Colonic mucosa (tissue), 4 donors: ENCODE data around the gene NECAB2. TPM values are rescaled to one million over a fixed set of nuclear protein-coding genes. Genes with fewer than 3 reads are reported as not detected.

Source experiments
- DNase-seq: peaks from one replicate; pipeline ENCODE4 v3.0.0-alpha.2; 2020
- H3K27ac ChIP-seq: fragments of 200-600 bp; one replicate; pipeline ENCODE4 v1.8.0; 2021
- H3K27me3 ChIP-seq: fragments of 200-600 bp; one replicate; pipeline ENCODE4 v1.8.0; 2021
- H3K36me3 ChIP-seq: fragments of 200-600 bp; one replicate; pipeline ENCODE4 v1.8.0; 2021
- H3K4me1 ChIP-seq: fragments of 200-600 bp; one replicate; pipeline ENCODE4 v1.8.0; 2021; ENCODE audit warnings: mild to moderate bottlenecking
- H3K4me3 ChIP-seq: fragments of 200-600 bp; one replicate; pipeline ENCODE4 v1.8.0; 2021
- H3K9ac ChIP-seq, 2 donors: one replicate each; pipeline ENCODE4 v1.7.0; 2013; ENCODE audit warnings: control low read depth in 2 of 2, low read depth in 2 of 2, low read length in 2 of 2
- H3K9me3 ChIP-seq: fragments of 200-600 bp; one replicate; pipeline ENCODE4 v1.8.0; 2021
- CTCF ChIP-seq: fragments of 200-600 bp; IDR thresholded peaks from one replicate; pipeline ENCODE4 v1.8.0; 2022; ENCODE audit warnings: antibody characterized with exemption, mild to moderate bottlenecking
- intact Hi-C: fragments of 100-400 bp; cut with DNase I; formaldehyde crosslinking; loops from one replicate; pipeline ENCODE4 v1.14.1; 2022
- total RNA-seq, 2 donors: library from RNA; stranded (reverse); fragmentation: NEBNext Ultra II Directional in 1 of 2; extraction: Animal tissue kit (Norgen Biotek cat#: 25700) in 1 of 2; gene quantifications; one replicate each; pipeline ENCODE4 v1.2.1, GENCODE V29; 2021
- donor health status: healthy.
- donor health status: DM: no; HTN: no; CAD: no.
- donor health status: DM: no; HTN: no; CAD: no.

NECAB2 gene
- total RNA-seq, 2 donors from 2014 or later, result 0.25 to 0.42 TPM

GRCh38 chr16:84032458-84033178, 64.6 kb downstream of the NECAB2 start:
- no peak overlapping the region for H3K4me3 ChIP-seq
- H3K36me3 ChIP-seq, result no peaks in the 10 kb centered on the region
- no peaks in the 10 kb centered on the region for H3K9me3 ChIP-seq
- no peak overlapping the region for H3K9ac ChIP-seq
- no peaks in the 10 kb centered on the region for H3K4me1 ChIP-seq
- H3K27ac ChIP-seq, result no peak overlapping the region
- intact Hi-C loops, result no loop called here
- no peak for DNase-seq
- no peaks in the 10 kb centered on the region for H3K27me3 ChIP-seq
- TF ChIP-seq CTCF, result no peak

DNA sequence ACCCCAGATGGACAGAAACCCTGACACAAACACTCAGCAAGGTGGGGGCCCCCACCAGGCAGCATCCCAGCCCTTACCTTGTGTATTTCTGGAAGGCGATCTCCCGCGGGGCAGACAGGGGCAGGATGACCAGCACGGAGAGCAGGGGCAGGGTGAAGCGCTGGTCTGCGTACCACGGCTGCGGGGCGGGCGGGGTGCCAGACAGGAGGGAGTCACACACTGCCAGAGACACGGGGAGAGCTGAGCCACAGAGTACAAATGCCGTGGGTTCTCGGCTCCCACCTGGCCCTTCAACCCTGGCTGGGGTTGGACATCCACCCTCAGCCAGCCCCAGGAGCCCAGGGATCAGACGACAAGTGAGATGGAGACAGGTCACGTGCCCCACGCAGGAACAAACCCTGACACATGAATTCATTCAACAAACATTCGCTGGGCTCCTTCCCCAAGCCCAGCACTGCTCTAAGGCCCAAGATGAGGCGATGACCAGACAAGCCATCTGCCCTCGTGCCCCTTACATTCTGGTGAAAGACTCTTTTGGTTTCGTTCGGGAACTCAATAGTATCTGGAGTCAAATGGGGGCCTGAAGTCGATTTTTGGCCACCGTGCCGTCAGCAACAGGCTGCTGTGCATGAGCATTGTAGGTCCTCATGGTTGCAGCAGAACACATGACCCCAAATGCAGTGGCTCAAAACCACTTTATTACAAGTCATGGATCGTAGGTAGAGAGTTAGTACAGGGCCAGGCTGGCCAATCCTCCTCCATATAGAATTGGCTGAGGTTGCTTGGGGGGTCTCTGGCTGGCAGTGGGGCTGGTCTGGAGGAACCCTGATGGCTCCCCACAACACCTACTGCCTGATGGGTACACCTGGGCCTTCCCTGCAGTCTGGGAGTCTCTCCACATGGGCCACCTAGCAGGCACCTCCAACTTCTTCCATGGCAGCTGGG, 65.5 kb downstream of the NECAB2 start:
- no peak overlapping the region for H3K4me3 ChIP-seq
- intact Hi-C loops, result no loop called here
- no peaks in the 10 kb centered on the region for H3K4me1 ChIP-seq
- H3K9me3 ChIP-seq, result no peaks in the 10 kb centered on the region
- DNase-seq, result no peak
- no peak overlapping the region for H3K27ac ChIP-seq
- TF ChIP-seq CTCF, result no peak
- H3K36me3 ChIP-seq, result no peaks in the 10 kb centered on the region
- no peak overlapping the region for H3K9ac ChIP-seq
- no peaks in the 10 kb centered on the region for H3K27me3 ChIP-seq

GRCh38 chr16:84034516-84034915, 66.5 kb downstream of the NECAB2 start:
- Histone ChIP-seq H3K27ac (no peak overlapping the region), H3K9me3 (no peaks in the 10 kb centered on the region), H3K36me3 (no peaks in the 10 kb centered on the region), H3K4me3 (no peak overlapping the region), H3K9ac (no peak overlapping the region), H3K4me1 (no peaks in the 10 kb centered on the region), H3K27me3 (no peaks in the 10 kb centered on the region)
- intact Hi-C loops, result no loop called here
- no peak for DNase-seq
- TF ChIP-seq CTCF, result no peak

- H3K27ac ChIP-seq, result no peak overlapping the region
- intact Hi-C loops, result no loop called here
- no peaks in the 10 kb centered on the region for H3K9me3 ChIP-seq
- H3K4me1 ChIP-seq, result no peaks in the 10 kb centered on the region
- no peak overlapping the region for H3K4me3 ChIP-seq
- H3K36me3 ChIP-seq, result no peaks in the 10 kb centered on the region
- no peak overlapping the region for H3K9ac ChIP-seq
- DNase-seq, result no peak
- H3K27me3 ChIP-seq, result no peaks in the 10 kb centered on the region
- TF ChIP-seq CTCF, result no peak
Measured at GRCh38 chr16:84036131-84036530, 68.1 kb downstream of the NECAB2 start.

DNA sequence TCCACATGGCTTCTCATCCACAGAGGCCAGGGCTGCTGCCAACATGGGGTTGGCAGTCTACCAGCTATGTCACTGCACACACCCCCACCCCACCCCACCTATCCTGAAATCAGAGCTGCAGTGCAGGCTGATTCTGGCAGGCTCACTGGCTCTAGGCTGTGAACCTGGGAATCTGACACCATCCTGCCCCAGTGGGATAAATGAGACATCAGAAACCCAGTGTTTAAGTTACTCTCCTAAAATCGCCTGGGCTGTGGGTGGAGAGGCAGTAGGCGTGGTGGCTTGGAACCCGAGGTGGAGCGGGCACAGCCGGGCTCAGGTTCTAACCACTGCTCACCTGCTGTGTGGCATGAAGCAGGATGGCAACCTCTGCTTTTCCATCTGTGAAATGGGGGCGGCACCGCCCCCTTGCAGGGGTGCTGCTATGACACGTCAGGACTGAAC, 69.0 kb downstream of the NECAB2 start:
- TF ChIP-seq CTCF, result no peak
- Histone ChIP-seq H3K4me3 (no peak overlapping the region), H3K9me3 (no peaks in the 10 kb centered on the region), H3K27me3 (no peaks in the 10 kb centered on the region), H3K9ac (no peak overlapping the region), H3K36me3 (no peaks in the 10 kb centered on the region), H3K4me1 (no peaks in the 10 kb centered on the region), H3K27ac (no peak overlapping the region)
- intact Hi-C loops, result no loop called here
- DNase-seq, result no peak
